Measurements from ENCODE around the gene INF2.
"Not testable (repeated sequence)": the region's sequence is repeated elsewhere in the genome, so short reads cannot be mapped to it uniquely, and the experiment has no call there.

INF2 gene

GRCh38 chr14:104665657-104666522, 23.5 kb upstream of the INF2 start:
- peak in 2 of 3 donors; percentile 49 to 58 for DNase-seq
- H3K4me1 ChIP-seq (ENCODE audit: control extremely low read depth in 1 of 4, control insufficient read depth in 4 of 4, insufficient read depth in 4 of 4, low read length in 3 of 4) = peaks cover 0 to 14% (median 8%) of the 10 kb centered on the region in 4 experiments
- H3K36me3 ChIP-seq (ENCODE audit: control insufficient read depth in 4 of 4, insufficient read depth in 4 of 4, low read length in 3 of 4) = no peaks in the 10 kb centered on the region
- POLR2A ChIA-PET = interaction anchor here (0.8 kb wide), 1 partner anchor 11 kb away, joined by 3 read pairs; no protein-coding TSS in a partner anchor
- H3K27me3 ChIP-seq (replicated peaks in 2 of 5; ENCODE audit: control insufficient read depth in 4 of 5, insufficient read depth in 5 of 5, low read length in 4 of 5) = no peaks in the 10 kb centered on the region
- WGBS (ENCODE audit: insufficient coverage) = 61% methylated on average over 15 of the region's 27 CpGs
- H3K27ac ChIP-seq (ENCODE audit: insufficient read depth in 1 of 2, low read depth in 1 of 2, low read length in 2 of 2, poor library complexity in 1 of 2, severe bottlenecking in 2 of 2) = no peak overlapping the region
- peak overlapping the region in 1 of 7 experiments; percentile 11 for H3K4me3 ChIP-seq (ENCODE audit: control insufficient read depth in 1 of 7, extremely low read depth in 1 of 7, insufficient read depth in 4 of 7, low read depth in 2 of 7, low read length in 6 of 7)
- peaks cover 0 to 2% (median 0%) of the 10 kb centered on the region in 5 experiments for H3K9me3 ChIP-seq (ENCODE audit: control extremely low read depth in 1 of 5, control insufficient read depth in 4 of 5, insufficient read depth in 2 of 5, low read depth in 1 of 5, low read length in 4 of 5)
- CTCF ChIA-PET = interaction anchor here (0.7 to 1.8 kb wide), 17 partner anchors 8 to 59 kb away, joined by 3 to 18 read pairs (median 6); no protein-coding TSS in a partner anchor

GRCh38 chr14:104666523-104666895, 22.9 kb upstream of the INF2 start:
- CTCF ChIA-PET = interaction anchor here (1.3 to 1.8 kb wide), 11 partner anchors 9 to 55 kb away, joined by 3 to 18 read pairs (median 9); no protein-coding TSS in a partner anchor
- H3K27ac ChIP-seq (ENCODE audit: insufficient read depth in 1 of 2, low read depth in 1 of 2, low read length in 2 of 2, poor library complexity in 1 of 2, severe bottlenecking in 2 of 2); H3K4me3 ChIP-seq (ENCODE audit: control insufficient read depth in 1 of 7, extremely low read depth in 1 of 7, insufficient read depth in 4 of 7, low read depth in 2 of 7, low read length in 6 of 7); H3K4me1 ChIP-seq (ENCODE audit: control extremely low read depth in 1 of 4, control insufficient read depth in 4 of 4, insufficient read depth in 4 of 4, low read length in 3 of 4); H3K27me3 ChIP-seq (replicated peaks in 2 of 5; ENCODE audit: control insufficient read depth in 4 of 5, insufficient read depth in 5 of 5, low read length in 4 of 5); H3K36me3 ChIP-seq (ENCODE audit: control insufficient read depth in 4 of 4, insufficient read depth in 4 of 4, low read length in 3 of 4); H3K9me3 ChIP-seq (ENCODE audit: control extremely low read depth in 1 of 5, control insufficient read depth in 4 of 5, insufficient read depth in 2 of 5, low read depth in 1 of 5, low read length in 4 of 5); DNase-seq; POLR2A ChIA-PET: not testable (repeated sequence)
- WGBS (ENCODE audit: insufficient coverage) = 92% methylated on average over 2 of the region's 7 CpGs

- H3K4me3 ChIP-seq (ENCODE audit: control insufficient read depth in 1 of 7, extremely low read depth in 1 of 7, insufficient read depth in 4 of 7, low read depth in 2 of 7, low read length in 6 of 7) = no peak overlapping the region
- POLR2A ChIA-PET = no interaction called here
- H3K9me3 ChIP-seq (ENCODE audit: control extremely low read depth in 1 of 5, control insufficient read depth in 4 of 5, insufficient read depth in 2 of 5, low read depth in 1 of 5, low read length in 4 of 5) = no peaks in the 10 kb centered on the region
- H3K27me3 ChIP-seq (replicated peaks in 2 of 5; ENCODE audit: control insufficient read depth in 4 of 5, insufficient read depth in 5 of 5, low read length in 4 of 5) = no peaks in the 10 kb centered on the region
- no peaks in the 10 kb centered on the region for H3K36me3 ChIP-seq (ENCODE audit: control insufficient read depth in 4 of 4, insufficient read depth in 4 of 4, low read length in 3 of 4)
- 93% methylated on average over 10 of the region's 12 CpGs for WGBS (ENCODE audit: insufficient coverage)
- CTCF ChIA-PET = interaction anchor here (1.2 to 1.8 kb wide), 5 partner anchors 9 to 39 kb away, joined by 4 to 10 read pairs (median 9); no protein-coding TSS in a partner anchor
- peak in 1 of 3 donors; percentile 37 for DNase-seq
- H3K4me1 ChIP-seq (ENCODE audit: control extremely low read depth in 1 of 4, control insufficient read depth in 4 of 4, insufficient read depth in 4 of 4, low read length in 3 of 4) = peaks cover 0 to 10% (median 7%) of the 10 kb centered on the region in 4 experiments
- no peak overlapping the region for H3K27ac ChIP-seq (ENCODE audit: insufficient read depth in 1 of 2, low read depth in 1 of 2, low read length in 2 of 2, poor library complexity in 1 of 2, severe bottlenecking in 2 of 2)
Observed at GRCh38 chr14:104666981-104667380, 22.4 kb upstream of the INF2 start.

GRCh38 chr14:104669697-104670096, 19.7 kb upstream of the INF2 start:
- ChIA-PET POLR2A (interaction anchor here (0.6 kb wide), 1 partner anchor 31 kb away, joined by 4 read pairs; no protein-coding TSS in a partner anchor), CTCF (interaction anchor here (1.2 to 2.2 kb wide), 3 partner anchors 12 to 53 kb away, joined by 3 to 6 read pairs (median 6); no protein-coding TSS in a partner anchor)
- Histone ChIP-seq H3K4me3 (ENCODE audit: control insufficient read depth in 1 of 7, extremely low read depth in 1 of 7, insufficient read depth in 4 of 7, low read depth in 2 of 7, low read length in 6 of 7) (no peak overlapping the region), H3K36me3 (ENCODE audit: control insufficient read depth in 4 of 4, insufficient read depth in 4 of 4, low read length in 3 of 4) (no peaks in the 10 kb centered on the region), H3K4me1 (ENCODE audit: control extremely low read depth in 1 of 4, control insufficient read depth in 4 of 4, insufficient read depth in 4 of 4, low read length in 3 of 4) (peaks cover 0 to 17% (median 9%) of the 10 kb centered on the region in 4 experiments), H3K27ac (ENCODE audit: insufficient read depth in 1 of 2, low read depth in 1 of 2, low read length in 2 of 2, poor library complexity in 1 of 2, severe bottlenecking in 2 of 2) (no peak overlapping the region), H3K27me3 (replicated peaks in 2 of 5; ENCODE audit: control insufficient read depth in 4 of 5, insufficient read depth in 5 of 5, low read length in 4 of 5) (no peaks in the 10 kb centered on the region), H3K9me3 (ENCODE audit: control extremely low read depth in 1 of 5, control insufficient read depth in 4 of 5, insufficient read depth in 2 of 5, low read depth in 1 of 5, low read length in 4 of 5) (no peaks in the 10 kb centered on the region)
- DNase-seq = no peak
- 92% methylated on average over 3 of the region's 3 CpGs for WGBS (ENCODE audit: insufficient coverage)

- DNase-seq; H3K4me3 ChIP-seq (ENCODE audit: control insufficient read depth in 1 of 7, extremely low read depth in 1 of 7, insufficient read depth in 4 of 7, low read depth in 2 of 7, low read length in 6 of 7); POLR2A ChIA-PET; H3K4me1 ChIP-seq (ENCODE audit: control extremely low read depth in 1 of 4, control insufficient read depth in 4 of 4, insufficient read depth in 4 of 4, low read length in 3 of 4); H3K36me3 ChIP-seq (ENCODE audit: control insufficient read depth in 4 of 4, insufficient read depth in 4 of 4, low read length in 3 of 4); H3K9me3 ChIP-seq (ENCODE audit: control extremely low read depth in 1 of 5, control insufficient read depth in 4 of 5, insufficient read depth in 2 of 5, low read depth in 1 of 5, low read length in 4 of 5); H3K27me3 ChIP-seq (replicated peaks in 2 of 5; ENCODE audit: control insufficient read depth in 4 of 5, insufficient read depth in 5 of 5, low read length in 4 of 5); H3K27ac ChIP-seq (ENCODE audit: insufficient read depth in 1 of 2, low read depth in 1 of 2, low read length in 2 of 2, poor library complexity in 1 of 2, severe bottlenecking in 2 of 2): not testable (repeated sequence)
- CTCF ChIA-PET = interaction anchor here (0.7 kb wide), 1 partner anchor 85 kb away, joined by 3 read pairs; no protein-coding TSS in a partner anchor
- WGBS (ENCODE audit: insufficient coverage) = 95% methylated on average over 16 of the region's 19 CpGs
Observed at GRCh38 chr14:104671330-104671977, 18.0 kb upstream of the INF2 start.

- WGBS (ENCODE audit: insufficient coverage) = 90% methylated on average over 3 of the region's 8 CpGs
- CTCF ChIA-PET; POLR2A ChIA-PET; DNase-seq; H3K27me3 ChIP-seq (replicated peaks in 2 of 5; ENCODE audit: control insufficient read depth in 4 of 5, insufficient read depth in 5 of 5, low read length in 4 of 5); H3K36me3 ChIP-seq (ENCODE audit: control insufficient read depth in 4 of 4, insufficient read depth in 4 of 4, low read length in 3 of 4); H3K27ac ChIP-seq (ENCODE audit: insufficient read depth in 1 of 2, low read depth in 1 of 2, low read length in 2 of 2, poor library complexity in 1 of 2, severe bottlenecking in 2 of 2); H3K9me3 ChIP-seq (ENCODE audit: control extremely low read depth in 1 of 5, control insufficient read depth in 4 of 5, insufficient read depth in 2 of 5, low read depth in 1 of 5, low read length in 4 of 5); H3K4me3 ChIP-seq (ENCODE audit: control insufficient read depth in 1 of 7, extremely low read depth in 1 of 7, insufficient read depth in 4 of 7, low read depth in 2 of 7, low read length in 6 of 7): not testable (repeated sequence)
- H3K4me1 ChIP-seq (ENCODE audit: control extremely low read depth in 1 of 4, control insufficient read depth in 4 of 4, insufficient read depth in 4 of 4, low read length in 3 of 4) = peaks cover 0 to 17% (median 8%) of the 10 kb centered on the region in 4 experiments
Observed at GRCh38 chr14:104672119-104672518, 17.3 kb upstream of the INF2 start.
